GM18861 (cell line): ENCODE data around the gene CDAN1.

Source experiments
- ATAC-seq: cut with Tn5 transposase; IDR thresholded peaks from one replicate; pipeline ENCODE4 v1.9.1; 2021; ENCODE audit not compliant: unreplicated experiment

Gene CDAN1

GRCh38 chr15:42675021-42675420, 61.9 kb downstream of the CDAN1 start:
- no peak for ATAC-seq

- ATAC-seq, result no peak
Measured at GRCh38 chr15:42674472-42674871, 62.5 kb downstream of the CDAN1 start.
